Stimulated activated CD4-positive, alpha-beta T cell treated with anti-CD3 and anti-CD28 coated beads, Interleukin-1b, Interleukin-23, amount 100 ng/mL, for 1 hour (primary cell): ENCODE results near the gene WDR76.

ENCODE experiments used
- DNase-seq, 2 donors: peaks; one replicate each; pipeline ENCODE4 v3.0.0-alpha.2; 2020; ENCODE audit warnings: low read depth in 2 of 2

The WDR76 gene

GRCh38 chr15:43913026-43913780 lies 86.4 kb downstream of the WDR76 start:
- no peak for DNase-seq

- DNase-seq = no peak
Observed at GRCh38 chr15:43913941-43914340, 87.1 kb downstream of the WDR76 start.

- no peak for DNase-seq
Observed at GRCh38 chr15:43915631-43916325, 89.0 kb downstream of the WDR76 start.

GRCh38 chr15:43916326-43916660 lies 89.5 kb downstream of the WDR76 start:
- DNase-seq = no peak
